H1 (cell line): ENCODE measurements around the gene ZC3H18. TPM values are rescaled to one million over a fixed set of nuclear protein-coding genes. Genes with fewer than 3 reads are reported as not detected.

Experiments used
- CTCF ChIA-PET: fragments of 300-600 bp; sonication (Branson Sonifier 250); formaldehyde crosslinking; loops from one replicate; lab custom pipeline; 2021; ENCODE audit not compliant: partially characterized antibody; lab: Charles Lee
- POLR2A ChIA-PET: fragments of 300-600 bp; sonication (Branson Sonifier 250); formaldehyde crosslinking; loops from one replicate; lab custom pipeline; 2021; ENCODE audit warnings: inconsistent platforms; ENCODE audit not compliant: partially characterized antibody; lab: Charles Lee
- DNase-seq, 2 experiments: peaks; one replicate each; pipeline versions ENCODE4 v3.0.0 to v3.0.0-alpha.2; 2010 to 2022; ENCODE audit warnings: low spot score in 2 of 2, low read depth in 1 of 2, mixed read lengths in 1 of 2
- FAIRE-seq: peaks from 2 replicates; lab custom pipeline; 2011; peaks lifted over from hg19 to GRCh38; lab: Jason Lieb, UNC
- H2AFZ ChIP-seq: 2 replicates; pipeline ENCODE4 v1.8.1; 2012; ENCODE audit warnings: low read length, inconsistent platforms
- H2AK5ac ChIP-seq: 2 replicates; pipeline ENCODE4 v1.6.1; 2013; ENCODE audit warnings: low read depth, low read length
- H2BK120ac ChIP-seq: replicated peaks from 2 replicates; pipeline ENCODE3; 2013; ENCODE audit warnings: low read depth, low read length, inconsistent platforms
- H2BK12ac ChIP-seq: 2 replicates; pipeline ENCODE4 v1.6.1; 2013; ENCODE audit warnings: low read depth, low read length
- H2BK15ac ChIP-seq: 2 replicates; pipeline ENCODE4 v1.6.1; 2013; ENCODE audit warnings: low read length
- H2BK20ac ChIP-seq: 2 replicates; pipeline ENCODE4 v1.6.1; 2013; ENCODE audit warnings: low read length
- H2BK5ac ChIP-seq: 2 replicates; pipeline ENCODE4 v1.6.1; 2013; ENCODE audit warnings: low read depth, low read length
- H3K14ac ChIP-seq: 2 replicates; pipeline ENCODE4 v1.6.1; 2013; ENCODE audit warnings: inconsistent platforms; ENCODE audit not compliant: insufficient read length
- H3K18ac ChIP-seq: 2 replicates; pipeline ENCODE4 v1.6.1; 2013; ENCODE audit warnings: low read length; ENCODE audit errors: extremely low read depth
- H3K23ac ChIP-seq: 2 replicates; pipeline ENCODE4 v1.6.1; 2013; ENCODE audit warnings: inconsistent platforms; ENCODE audit not compliant: insufficient read length
- H3K23me2 ChIP-seq: 2 replicates; pipeline ENCODE4 v1.6.1; 2013; ENCODE audit warnings: low read depth, low read length
- H3K27ac ChIP-seq: 2 replicates; pipeline ENCODE4 v1.6.1; 2011; ENCODE audit warnings: low read depth, low read length, inconsistent platforms
- H3K27me3 ChIP-seq, 4 experiments: replicated peaks in 1 of 4; 1 replicate in 1 of 4; 2 replicates in 3 of 4; pipeline versions ENCODE4 v1.6.1 to v1.8.1; 2011 to 2013; ENCODE audit warnings: low read length in 3 of 4, mild to moderate bottlenecking in 3 of 4, inconsistent platforms in 2 of 4, mixed read lengths in 2 of 4, moderate library complexity in 1 of 4; ENCODE audit not compliant: control insufficient read depth in 3 of 4, insufficient read depth in 3 of 4; ENCODE audit errors: extremely low read depth in 1 of 4
- H3K36me3 ChIP-seq, 4 experiments: 2 replicates each; pipeline versions ENCODE4 v1.6.1 to v1.8.1; 2011 to 2013; ENCODE audit warnings: mild to moderate bottlenecking in 4 of 4, low read length in 3 of 4, moderate library complexity in 2 of 4, control low read depth in 1 of 4, inconsistent platforms in 1 of 4; ENCODE audit not compliant: insufficient read depth in 4 of 4, control insufficient read depth in 2 of 4
- H3K4ac ChIP-seq: replicated peaks from 2 replicates; pipeline ENCODE3; 2013; ENCODE audit warnings: low read length, low read depth, mixed read lengths, inconsistent platforms; ENCODE audit not compliant: insufficient read length
- H3K4me1 ChIP-seq, 4 experiments: replicated peaks in 1 of 4; 1 replicate in 1 of 4; 2 replicates in 3 of 4; pipeline versions ENCODE4 v1.6.1 to v1.8.1; 2011 to 2013; ENCODE audit warnings: low read length in 3 of 4, inconsistent platforms in 2 of 4, mixed read lengths in 1 of 4; ENCODE audit not compliant: insufficient read depth in 4 of 4, control insufficient read depth in 3 of 4
- H3K4me2 ChIP-seq, 2 experiments: 2 replicates each; pipeline versions ENCODE4 v1.6.1 to v1.8.1; 2011 to 2013; ENCODE audit warnings: low read depth in 2 of 2, low read length in 2 of 2, control low read depth in 1 of 2, inconsistent platforms in 1 of 2, mild to moderate bottlenecking in 1 of 2; ENCODE audit not compliant: insufficient read depth in 1 of 2
- H3K4me3 ChIP-seq, 4 experiments: fragments of 200-600, 300-600 bp in 1 of 4; sonication (generic), shearing (Covaris generic), sonication (Bioruptor Twin) in 1 of 4; 2 replicates each; pipeline versions ENCODE4 v1.5.1 to v1.8.1; 2011 to 2016; ENCODE audit warnings: low read length in 4 of 4, low read depth in 3 of 4, control low read depth in 2 of 4, inconsistent platforms in 2 of 4, mild to moderate bottlenecking in 2 of 4, mixed read lengths in 1 of 4, moderate library complexity in 1 of 4; ENCODE audit not compliant: insufficient read depth in 2 of 4; ENCODE audit errors: extremely low read depth in 1 of 4
- H3K56ac ChIP-seq: replicated peaks from 2 replicates; pipeline ENCODE3; 2013; ENCODE audit warnings: low read depth, mild to moderate bottlenecking, mixed read lengths, low read length, inconsistent platforms; ENCODE audit not compliant: insufficient read length
- H3K79me1 ChIP-seq: 2 replicates; pipeline ENCODE4 v1.6.1; 2013; ENCODE audit warnings: low read depth, low read length, control low read depth
- H3K79me2 ChIP-seq, 2 experiments: 2 replicates each; pipeline versions ENCODE4 v1.6.1 to v1.8.1; 2012 to 2013; ENCODE audit warnings: low read length in 2 of 2, mild to moderate bottlenecking in 2 of 2, inconsistent platforms in 1 of 2; ENCODE audit not compliant: insufficient read depth in 2 of 2, control insufficient read depth in 1 of 2
- H3K9ac ChIP-seq, 4 experiments: replicated peaks in 1 of 4; 1 replicate in 1 of 4; 2 replicates in 3 of 4; pipeline versions ENCODE4 v1.6.1 to v1.8.1; 2011 to 2013; ENCODE audit warnings: low read depth in 3 of 4, low read length in 3 of 4, control low read depth in 2 of 4, mild to moderate bottlenecking in 2 of 4, moderate library complexity in 2 of 4, inconsistent platforms in 1 of 4; ENCODE audit errors: extremely low read depth in 1 of 4
- H3K9me3 ChIP-seq, 2 experiments: 2 replicates each; pipeline versions ENCODE4 v1.6.1 to v1.8.1; 2012 to 2013; ENCODE audit warnings: mild to moderate bottlenecking in 2 of 2, moderate library complexity in 2 of 2, control low read depth in 1 of 2, inconsistent platforms in 1 of 2, low read depth in 1 of 2, low read length in 1 of 2, mixed read lengths in 1 of 2; ENCODE audit not compliant: insufficient read depth in 2 of 2
- H4K20me1 ChIP-seq, 2 experiments: replicated peaks in 1 of 2; 2 replicates each; pipeline versions ENCODE3 to v1.8.1; 2011 to 2013; ENCODE audit warnings: inconsistent platforms in 2 of 2, low read length in 2 of 2, mild to moderate bottlenecking in 1 of 2; ENCODE audit not compliant: insufficient read depth in 2 of 2, control insufficient read depth in 1 of 2
- H4K5ac ChIP-seq: 2 replicates; pipeline ENCODE4 v1.6.1; 2013; ENCODE audit warnings: low read length, low read depth, mixed read lengths, inconsistent platforms; ENCODE audit not compliant: insufficient read length
- H4K8ac ChIP-seq: 2 replicates; pipeline ENCODE4 v1.8.0; 2013; ENCODE audit warnings: mild to moderate bottlenecking, moderate library complexity, low read length, inconsistent platforms; ENCODE audit not compliant: insufficient read depth; ENCODE audit errors: extremely low read depth
- H4K91ac ChIP-seq: replicated peaks from 2 replicates; pipeline ENCODE3; 2013; ENCODE audit warnings: low read length, mixed read lengths, inconsistent platforms; ENCODE audit not compliant: insufficient read length
- EP300 ChIP-seq, 2 experiments: IDR thresholded peaks; 1 replicate in 1 of 2; 2 replicates in 1 of 2; pipeline ENCODE4 v1.6.1; 2011 to 2012; ENCODE audit warnings: low read depth in 2 of 2, low read length in 2 of 2, mild to moderate bottlenecking in 2 of 2, borderline replicate concordance in 1 of 2, inconsistent platforms in 1 of 2, moderate library complexity in 1 of 2
- EZH2 ChIP-seq: fragments of 200-600 bp; sonication (generic); IDR thresholded peaks from 2 replicates; pipeline ENCODE4 v1.7.1; 2012; ENCODE audit warnings: low read depth, mild to moderate bottlenecking, moderate library complexity, low read length, inconsistent platforms; ENCODE audit not compliant: severe bottlenecking
- GTF2F1 ChIP-seq: IDR thresholded peaks from 2 replicates; pipeline ENCODE4 v1.6.1; 2012; ENCODE audit warnings: low read depth, low read length, improper control_type of control experiment, borderline replicate concordance
- HDAC2 ChIP-seq, 2 experiments: fragments of 300-600 bp in 1 of 2; sonication (generic) in 1 of 2; IDR thresholded peaks; 2 replicates each; pipeline ENCODE4 v1.6.1; 2011 to 2012; ENCODE audit warnings: low read depth in 2 of 2, low read length in 2 of 2, mild to moderate bottlenecking in 2 of 2, moderate library complexity in 2 of 2, borderline replicate concordance in 1 of 2, inconsistent platforms in 1 of 2
- KDM1A ChIP-seq: fragments of 200-600, 300-600 bp; sonication (generic); IDR thresholded peaks from 2 replicates; pipeline ENCODE4 v1.7.1; 2016; ENCODE audit warnings: mild to moderate bottlenecking, low read length, borderline replicate concordance
- RFX5 ChIP-seq: IDR thresholded peaks from 2 replicates; pipeline ENCODE4 v1.6.1; 2011; ENCODE audit warnings: low read depth, low read length, improper control_type of control experiment, borderline replicate concordance
- RXRA ChIP-seq: IDR thresholded peaks from 2 replicates; pipeline ENCODE4 v1.6.1; 2011; ENCODE audit warnings: low read depth, mild to moderate bottlenecking, low read length, moderate library complexity; ENCODE audit not compliant: insufficient read depth
- SAP30 ChIP-seq: fragments of 300-600 bp; sonication (generic); IDR thresholded peaks from 2 replicates; pipeline ENCODE4 v1.7.1; 2012; ENCODE audit warnings: low read length, moderate library complexity, mild to moderate bottlenecking, inconsistent platforms; ENCODE audit not compliant: insufficient read depth, insufficient replicate concordance
- YY1 ChIP-seq: IDR thresholded peaks from 2 replicates; pipeline ENCODE4 v1.6.1; 2011; ENCODE audit warnings: low read depth, mild to moderate bottlenecking, low read length
- WGBS, 2 experiments: shearing (Covaris generic) in 1 of 2; methylation state at CpG; one replicate each; pipeline versions ENCODE4 v1.1.6 to v1.1.7; 2013 to 2015; ENCODE audit warnings: low lambda C conversion rate in 2 of 2, mixed read lengths in 2 of 2, inconsistent platforms in 1 of 2, low coverage in 1 of 2, missing lambda C conversion rate in 1 of 2; ENCODE audit not compliant: insufficient replicate concordance in 2 of 2, insufficient coverage in 1 of 2, insufficient read length in 1 of 2; ENCODE audit errors: extremely low coverage in 1 of 2, missing lambda C conversion rate in 1 of 2; 5-methylcytosine and 5-hydroxymethylcytosine counted together
- polyA plus RNA-seq, 7 experiments: library from polyadenylated mRNA; depleted of rRNA in 3 of 7; stranded (reverse) in 5 of 7; unstranded in 2 of 7; fragments of >200 nt in 5 of 7; fragments of 200-250 nt in 2 of 7; gene quantifications; 1 replicate in 5 of 7; 2 replicates in 1 of 7; 4 replicates in 1 of 7; pipeline versions ENCODE4 v1.2.1 to v1.2.3, GENCODE V29; 2011 to 2013; ENCODE audit warnings: missing spikeins in 2 of 7, mixed read lengths in 2 of 7
- total RNA-seq: library from RNA; stranded (reverse); fragmentation: NEBNext Ultra II Directional; extraction: Animal tissue kit (Norgen Biotek cat#: 25700); gene quantifications from 2 replicates; pipeline ENCODE4 v1.2.1, GENCODE V29; 2021
- TF ChIP-seq, protein P1 (sequence below): IDR thresholded peaks from 2 replicates; pipeline ENCODE4 v1.6.1; 2012; ENCODE audit warnings: low read length, inconsistent platforms

The ZC3H18 gene
- total and polyA plus RNA-seq, 2 of the 8 experiments (the other 6 are each of a cell fraction or from before 2014, with no cell fraction given) = 12.1 to 73.2 TPM

GRCh38 chr16:88653101-88653500 is 82.9 kb downstream of the ZC3H18 start:
- H2AFZ ChIP-seq = no peak overlapping the region
- no peaks in the 10 kb centered on the region for H3K9me3 ChIP-seq
- no peak overlapping the region for H3K4me2 ChIP-seq
- H2AK5ac ChIP-seq = no peak overlapping the region
- no peaks in the 10 kb centered on the region; a peak in 1 of 4 replicates for H3K79me2 ChIP-seq
- TF ChIP-seq, protein P1, sequence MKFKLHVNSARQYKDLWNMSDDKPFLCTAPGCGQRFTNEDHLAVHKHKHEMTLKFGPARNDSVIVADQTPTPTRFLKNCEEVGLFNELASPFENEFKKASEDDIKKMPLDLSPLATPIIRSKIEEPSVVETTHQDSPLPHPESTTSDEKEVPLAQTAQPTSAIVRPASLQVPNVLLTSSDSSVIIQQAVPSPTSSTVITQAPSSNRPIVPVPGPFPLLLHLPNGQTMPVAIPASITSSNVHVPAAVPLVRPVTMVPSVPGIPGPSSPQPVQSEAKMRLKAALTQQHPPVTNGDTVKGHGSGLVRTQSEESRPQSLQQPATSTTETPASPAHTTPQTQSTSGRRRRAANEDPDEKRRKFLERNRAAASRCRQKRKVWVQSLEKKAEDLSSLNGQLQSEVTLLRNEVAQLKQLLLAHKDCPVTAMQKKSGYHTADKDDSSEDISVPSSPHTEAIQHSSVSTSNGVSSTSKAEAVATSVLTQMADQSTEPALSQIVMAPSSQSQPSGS = no peak
- no peak for TF ChIP-seq EP300 (IDR thresholded peaks at IDR 0.05; ENCODE audit: borderline replicate concordance in 1 of 2, low read depth in 2 of 2, low read length in 2 of 2)
- TF ChIP-seq SAP30 = no peak
- no peak for TF ChIP-seq RFX5
- TF ChIP-seq EZH2 = no peak
- no peak for TF ChIP-seq KDM1A
- no peak for TF ChIP-seq HDAC2 (IDR thresholded peaks at IDR 0.05; ENCODE audit: borderline replicate concordance in 1 of 2, low read depth in 2 of 2, low read length in 2 of 2)
- TF ChIP-seq GTF2F1 = no peak
- TF ChIP-seq YY1 = no peak
- no peak for TF ChIP-seq RXRA
- TF ChIP-seq, all 59 proteins: peak for 0
- DNase-seq = no peak
- H4K5ac ChIP-seq = no peak overlapping the region
- H3K23me2 ChIP-seq = peaks cover 10% of the 10 kb centered on the region; the same call in 1 of the 2 replicates
- H4K8ac ChIP-seq = no peak overlapping the region
- H2BK120ac ChIP-seq = no peak overlapping the region
- no peak overlapping the region for H4K91ac ChIP-seq
- no peak overlapping the region for H3K9ac ChIP-seq
- peaks cover 3 to 29% (median 4%) of the 10 kb centered on the region in 4 experiments; a peak in 7 of 8 replicates for H3K36me3 ChIP-seq
- H3K79me1 ChIP-seq = peaks cover 6% of the 10 kb centered on the region
- no peak overlapping the region for H3K56ac ChIP-seq
- CTCF ChIA-PET = interaction anchor here (1.2 to 1.9 kb wide), 2 partner anchors 69 to 82 kb away, joined by 3 to 4 read pairs; no protein-coding TSS in a partner anchor
- H3K14ac ChIP-seq = no peak overlapping the region
- no peak overlapping the region for H2BK15ac ChIP-seq
- no peak overlapping the region for H3K23ac ChIP-seq
- peaks cover 0 to 34% of the 10 kb centered on the region in 2 experiments for H4K20me1 ChIP-seq
- H3K4me3 ChIP-seq = no peak overlapping the region
- FAIRE-seq = no peak
- no peak overlapping the region for H3K27ac ChIP-seq
- POLR2A ChIA-PET = interaction anchor here (1.7 to 3.7 kb wide), 2 partner anchors 10 to 11 kb away, joined by 5 to 19 read pairs; partner anchors contain the start of gene MVD
- H3K18ac ChIP-seq = no peak overlapping the region
- H2BK20ac ChIP-seq = no peak overlapping the region
- H3K4ac ChIP-seq = no peak overlapping the region
- H3K4me1 ChIP-seq = peaks cover 0 to 11% (median 7%) of the 10 kb centered on the region in 4 experiments; a peak in 5 of 7 replicates
- H2BK12ac ChIP-seq = no peak overlapping the region
- WGBS, 2 experiments = 85% methylated on average over 13 of the region's 13 CpGs; no CpG with 5 or more reads in 1 of the 2 experiments
- no peak overlapping the region for H2BK5ac ChIP-seq
- no peaks in the 10 kb centered on the region for H3K27me3 ChIP-seq
